NCI-H1694 treated with DMSO at 0.1 percent for 48 hours (cell line): ENCODE measurements around the gene WFIKKN1.
A peak's percentile ranks its signal among the peaks of the same experiment; 100 is the strongest.

ENCODE experiments used
- DNase-seq: peaks from one replicate; lab custom pipeline; 2025; lab: John Stamatoyannopoulos, UW

The WFIKKN1 gene

DNA sequence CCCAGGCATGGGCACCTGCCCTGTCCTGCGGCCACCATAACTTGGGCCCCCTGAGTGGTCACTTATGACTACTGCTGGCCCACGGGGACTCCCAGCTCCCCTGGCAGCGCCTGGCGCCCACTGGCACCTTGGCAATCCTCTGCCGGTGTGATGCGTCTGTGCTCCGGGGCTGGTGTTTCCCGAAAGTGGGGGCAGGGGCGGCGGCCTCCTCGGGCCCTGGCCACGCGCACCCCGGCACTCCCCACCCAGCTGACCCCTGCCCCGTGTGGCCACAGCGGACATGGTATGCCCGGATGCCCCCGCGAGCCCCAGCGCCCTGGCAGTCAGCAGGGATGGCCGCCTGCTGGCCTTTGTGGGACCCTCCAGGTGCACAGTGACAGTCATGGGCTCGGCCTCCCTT, 26.7 kb downstream of the WFIKKN1 start:
- DNase-seq: no peak

DNA sequence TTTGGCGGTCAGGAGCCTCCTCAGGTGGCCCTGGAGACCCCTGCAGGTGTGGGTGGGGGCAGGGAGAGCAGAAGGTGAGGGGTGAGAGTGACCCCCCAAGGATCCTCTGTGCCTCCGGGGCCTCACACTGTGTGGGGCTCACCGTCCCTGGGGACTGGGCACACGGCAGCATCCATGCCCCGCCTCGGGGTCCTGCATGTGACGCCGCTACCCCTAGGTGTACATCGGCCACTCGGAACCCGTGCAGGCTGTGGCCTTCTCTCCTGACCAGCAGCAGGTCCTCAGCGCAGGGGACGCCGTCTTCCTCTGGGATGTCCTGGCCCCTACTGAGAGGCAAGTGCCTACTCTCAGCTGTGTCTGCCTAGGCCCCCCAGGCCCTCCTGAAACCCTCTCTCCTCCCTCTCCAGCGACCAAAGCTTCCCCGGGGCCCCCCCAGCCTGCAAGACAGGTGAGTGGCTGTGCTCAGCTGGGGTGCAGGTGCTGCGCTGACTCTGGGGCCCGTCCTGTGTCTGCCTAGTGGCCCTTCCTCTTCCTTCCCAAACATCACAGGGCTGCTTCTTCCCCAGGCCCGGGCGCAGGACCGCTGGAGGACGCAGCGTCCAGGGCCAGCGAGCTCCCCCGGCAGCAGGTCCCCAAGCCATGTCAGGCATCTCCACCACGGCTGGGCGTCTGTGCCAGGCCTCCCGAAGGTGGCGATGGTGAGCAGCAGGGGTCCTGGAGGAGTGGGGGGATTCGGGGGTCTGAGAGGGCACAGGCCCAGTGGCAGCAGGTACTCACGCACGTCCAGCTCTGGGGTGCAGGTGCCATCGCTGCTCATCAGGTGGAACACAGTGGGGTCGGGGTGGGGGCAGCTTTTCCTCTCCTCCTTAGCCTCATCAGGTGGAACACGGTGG, 28.1 kb downstream of the WFIKKN1 start:
- DNase-seq: no peak

DNA sequence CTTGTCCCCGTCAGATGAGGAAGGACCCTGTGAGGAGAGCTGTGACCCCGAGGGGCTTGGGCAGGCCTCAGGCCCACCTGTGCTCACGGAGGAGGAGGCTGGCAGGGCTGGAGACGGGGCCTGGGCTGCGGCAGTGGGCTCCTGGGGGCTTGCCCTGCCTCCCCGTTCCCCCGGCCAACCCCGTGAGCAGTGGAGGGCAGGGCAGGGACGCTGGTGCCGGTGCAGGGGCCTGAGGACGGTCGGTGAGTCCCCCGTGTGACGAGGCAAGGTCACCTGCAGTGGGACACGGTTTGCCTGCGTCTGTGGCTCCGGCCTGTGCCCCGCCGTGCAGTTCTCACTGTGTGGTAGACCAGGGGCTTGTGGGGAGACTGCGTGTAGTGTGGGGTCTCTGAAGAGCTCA, 28.8 kb downstream of the WFIKKN1 start:
- no peak for DNase-seq

DNA sequence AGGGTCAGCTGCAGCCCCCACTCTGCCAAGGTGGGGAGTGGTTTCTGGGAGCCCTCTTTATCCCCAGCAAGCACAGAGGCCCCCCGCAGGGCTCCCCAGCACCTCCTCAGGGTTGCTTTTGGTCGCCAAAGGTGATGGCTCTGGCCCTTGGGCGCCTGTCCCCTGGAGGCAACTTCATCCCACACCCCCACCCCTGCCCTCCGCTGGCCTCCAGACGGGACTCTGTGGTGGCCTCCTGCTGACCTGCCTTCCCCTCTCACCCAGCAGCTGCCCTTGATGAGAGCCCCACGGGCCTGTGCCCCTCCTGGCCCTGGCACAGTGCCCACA, 29.3 kb downstream of the WFIKKN1 start:
- DNase-seq: no peak

DNA sequence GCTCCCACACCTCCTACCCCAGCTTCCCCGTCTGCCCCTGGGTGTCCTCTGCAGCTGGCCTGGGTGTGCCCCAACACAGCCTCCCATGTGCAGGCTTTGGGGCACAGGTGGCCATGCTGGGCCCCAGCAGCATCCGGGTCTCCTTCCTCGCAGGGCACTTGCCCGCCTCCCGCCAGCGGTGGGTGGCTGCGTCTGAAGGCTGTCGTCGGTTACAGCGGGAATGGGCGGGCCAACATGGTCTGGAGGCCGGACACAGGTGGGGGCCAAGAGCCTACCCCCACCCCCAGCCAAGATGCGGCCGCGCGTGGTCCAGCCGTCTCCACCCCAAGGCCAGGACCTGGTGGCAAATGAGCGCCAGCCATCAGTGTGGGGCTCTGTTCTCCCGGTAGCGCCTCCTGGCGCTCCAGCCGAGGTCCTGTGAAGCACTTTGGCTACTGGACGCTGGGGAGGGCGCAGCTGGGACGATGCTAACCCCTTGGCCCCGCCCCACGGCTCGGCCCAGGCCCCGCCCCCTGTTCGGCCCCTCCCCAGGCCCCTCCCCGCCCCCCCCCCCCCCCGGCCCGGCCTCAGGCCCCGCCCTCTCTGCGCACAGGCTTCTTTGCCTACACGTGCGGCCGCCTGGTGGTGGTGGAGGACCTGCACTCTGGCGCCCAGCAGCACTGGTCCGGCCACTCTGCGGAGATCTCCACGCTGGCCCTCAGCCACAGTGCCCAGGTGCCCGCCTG, 29.8 kb downstream of the WFIKKN1 start:
- no peak for DNase-seq

DNA sequence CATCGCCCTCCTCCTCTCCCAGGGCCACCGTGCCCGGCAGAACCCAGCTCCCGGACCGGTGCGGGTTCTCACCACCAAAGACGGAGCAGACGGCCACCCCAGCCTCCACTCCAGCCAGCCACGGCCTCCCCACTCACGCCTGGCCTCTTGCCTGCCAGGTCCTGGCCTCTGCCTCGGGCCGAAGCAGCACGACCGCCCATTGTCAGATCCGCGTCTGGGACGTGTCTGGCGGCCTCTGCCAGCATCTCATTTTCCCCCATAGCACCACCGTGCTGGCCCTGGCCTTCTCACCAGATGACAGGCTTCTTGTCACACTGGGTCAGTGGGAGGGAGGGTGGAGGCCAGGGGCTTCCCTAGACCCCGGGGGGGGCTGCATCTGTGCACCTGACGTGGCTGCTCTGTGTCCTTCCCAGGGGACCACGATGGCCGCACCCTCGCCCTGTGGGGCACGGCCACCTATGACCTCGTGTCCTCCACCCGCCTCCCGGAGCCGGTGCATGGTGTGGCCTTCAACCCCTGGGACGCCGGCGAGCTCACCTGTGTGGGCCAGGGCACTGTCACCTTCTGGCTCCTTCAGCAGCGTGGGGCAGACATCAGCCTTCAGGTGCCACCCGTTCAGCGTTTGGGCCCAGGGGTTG, 30.5 kb downstream of the WFIKKN1 start:
- no peak for DNase-seq

DNA sequence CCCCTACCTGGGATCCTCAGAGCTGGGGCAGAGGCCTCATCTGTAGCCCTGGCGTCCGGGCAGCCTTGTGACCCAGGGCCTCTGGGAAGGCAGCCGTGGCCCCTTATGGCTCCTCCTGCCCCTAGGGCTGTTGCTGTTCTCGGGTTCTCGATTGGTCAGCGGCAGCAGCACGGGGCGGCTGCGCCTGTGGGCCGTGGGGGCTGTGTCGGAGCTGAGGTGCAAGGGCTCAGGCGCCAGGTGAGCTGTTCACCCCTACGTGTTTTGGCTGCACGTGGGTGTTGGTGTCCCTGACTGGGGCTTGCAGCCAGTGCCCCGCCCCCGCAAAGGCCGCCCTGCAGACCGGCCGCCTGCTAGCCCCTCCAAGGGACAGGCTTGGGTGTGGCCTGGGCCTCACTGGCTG, 31.3 kb downstream of the WFIKKN1 start:
- DNase-seq: no peak

DNA sequence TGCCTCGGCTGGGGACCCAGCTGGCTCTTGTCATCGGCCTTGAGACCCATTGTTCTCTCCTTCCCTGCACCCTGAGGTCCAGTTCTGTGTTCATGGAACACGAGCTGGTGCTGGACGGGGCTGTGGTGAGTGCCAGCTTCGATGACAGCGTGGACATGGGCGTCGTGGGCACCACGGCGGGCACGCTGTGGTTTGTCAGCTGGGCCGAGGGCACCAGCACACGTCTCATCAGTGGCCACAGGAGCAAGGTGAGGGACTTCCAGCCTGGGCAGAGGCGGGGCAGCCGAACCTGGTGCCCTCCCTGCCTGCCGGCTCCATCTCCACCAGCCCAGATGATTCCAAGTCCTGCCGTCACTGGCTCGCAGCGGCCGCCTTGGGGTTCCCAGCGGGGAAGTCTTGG, 31.8 kb downstream of the WFIKKN1 start:
- no peak for DNase-seq

DNA sequence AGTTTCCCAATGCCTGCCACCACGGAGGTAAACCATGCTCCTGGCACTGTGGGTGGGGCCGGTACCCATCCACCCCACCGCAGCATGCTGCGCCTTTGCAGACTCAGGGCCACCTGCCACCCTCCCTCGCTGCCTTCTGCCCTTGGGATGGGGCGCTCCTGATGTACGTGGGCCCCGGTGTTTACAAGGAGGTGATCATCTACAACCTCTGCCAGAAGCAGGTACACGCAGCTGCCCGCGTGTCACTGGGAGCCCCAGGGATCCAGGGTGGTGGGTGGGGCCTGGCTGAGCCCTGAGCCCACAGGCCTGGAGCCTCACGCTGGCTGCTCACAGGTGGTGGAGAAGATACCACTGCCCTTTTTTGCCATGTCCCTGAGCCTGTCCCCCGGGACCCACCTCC, 35.8 kb downstream of the WFIKKN1 start:
- DNase-seq: no peak

DNA sequence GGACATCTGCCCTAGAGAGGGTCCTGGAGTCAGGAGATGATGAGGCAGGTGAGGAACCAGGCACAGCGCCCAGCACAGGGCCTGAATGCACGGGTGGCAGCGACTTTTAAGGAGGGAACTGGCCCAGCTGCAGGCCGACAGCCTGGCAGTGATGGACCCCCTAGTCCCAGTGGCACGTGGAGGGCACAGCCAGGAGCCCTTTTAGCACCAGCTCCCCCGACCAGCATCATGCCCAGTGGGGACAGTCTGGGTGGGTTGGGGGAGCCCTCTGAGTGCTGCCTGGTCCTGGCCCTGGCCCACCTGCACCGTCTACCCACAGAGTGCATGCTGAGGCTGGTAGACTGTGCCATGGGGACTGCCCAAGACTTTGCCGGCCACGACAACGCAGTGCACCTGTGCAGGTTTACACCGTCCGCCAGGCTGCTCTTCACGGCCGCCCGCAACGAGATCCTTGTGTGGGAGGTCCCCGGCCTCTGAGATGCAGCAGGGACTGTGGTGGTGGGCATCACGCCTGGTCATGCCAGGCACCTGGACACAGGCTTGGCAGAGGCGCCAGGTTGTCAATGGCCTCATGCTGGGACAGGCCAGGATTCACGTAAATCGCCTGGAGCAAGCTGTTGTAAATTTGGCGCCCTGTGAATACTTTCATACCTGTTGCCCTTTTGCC, 36.5 kb downstream of the WFIKKN1 start:
- no peak for DNase-seq

DNA sequence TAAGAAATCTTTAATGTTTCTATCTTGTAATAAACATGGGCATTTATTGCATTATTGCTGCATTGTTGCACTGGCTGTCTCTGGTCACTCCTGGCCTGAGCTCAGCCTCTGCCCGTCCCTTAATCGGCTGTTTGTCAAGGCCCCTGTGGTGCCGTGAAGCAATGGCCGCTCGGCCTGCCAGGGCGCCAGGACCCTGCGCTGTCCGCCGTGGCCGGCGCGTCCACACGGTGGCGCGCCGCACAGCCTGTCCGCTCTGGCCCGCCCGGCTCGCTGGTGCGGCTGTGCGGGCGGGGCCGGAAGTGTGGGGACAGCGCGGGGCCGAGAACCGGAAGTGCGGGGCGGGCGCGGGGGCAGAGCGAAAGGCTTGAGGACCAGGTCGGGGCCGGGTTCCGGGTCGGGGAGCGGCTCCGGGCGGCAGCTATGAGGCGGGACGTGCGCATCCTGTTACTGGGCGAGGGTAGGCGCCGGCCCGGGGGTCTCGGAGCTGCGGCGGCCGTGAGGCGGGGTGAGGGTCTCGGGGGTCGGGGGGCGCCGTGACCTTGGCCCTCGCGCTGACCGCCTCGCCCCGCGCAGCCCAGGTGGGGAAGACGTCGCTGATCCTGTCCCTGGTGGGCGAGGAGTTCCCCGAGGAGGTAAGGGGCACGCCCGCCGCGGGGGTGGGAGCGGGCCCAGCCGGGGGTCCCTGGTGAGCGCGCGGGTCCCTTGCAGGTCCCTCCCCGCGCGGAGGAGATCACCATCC, 37.2 kb downstream of the WFIKKN1 start, which contains the start of gene RHOT2:
TSS of gene RHOT2 (plus strand) at position 353 of the 739 bp plus-strand sequence. CDS start at position 421, 68 bp downstream.
- peak; percentile 41 for DNase-seq

DNA sequence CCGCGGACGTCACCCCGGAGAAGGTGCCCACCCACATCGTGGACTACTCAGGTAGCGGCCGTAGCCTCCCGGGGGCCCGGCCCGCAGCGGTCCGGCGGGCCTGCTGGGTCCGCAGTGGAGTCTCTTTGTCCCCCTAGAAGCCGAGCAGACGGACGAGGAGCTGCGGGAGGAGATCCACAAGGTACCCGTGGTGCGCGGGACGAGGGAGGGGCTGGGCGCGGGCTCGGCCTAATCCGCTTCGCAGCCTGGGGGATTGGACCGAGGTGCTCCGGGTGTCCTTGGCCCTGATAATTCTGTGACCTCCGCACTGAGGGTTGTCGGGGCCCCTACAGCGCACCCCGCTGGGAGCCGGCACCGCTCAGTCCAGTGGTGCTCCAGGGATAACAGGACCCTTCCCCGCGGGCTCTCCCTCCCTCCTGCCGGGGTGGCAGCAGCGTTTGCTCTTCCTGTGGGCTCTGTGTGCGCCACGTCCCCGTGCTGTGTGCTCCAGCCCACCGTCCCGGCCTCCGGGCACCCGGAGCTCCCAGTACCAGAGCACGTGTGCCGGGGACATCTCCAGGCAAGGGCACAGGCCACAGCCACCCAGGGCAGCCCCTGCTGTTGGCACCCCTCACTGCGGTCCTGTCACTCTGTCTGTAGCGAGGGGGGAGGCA, 37.9 kb downstream of the WFIKKN1 start:
- DNase-seq: no peak

DNA sequence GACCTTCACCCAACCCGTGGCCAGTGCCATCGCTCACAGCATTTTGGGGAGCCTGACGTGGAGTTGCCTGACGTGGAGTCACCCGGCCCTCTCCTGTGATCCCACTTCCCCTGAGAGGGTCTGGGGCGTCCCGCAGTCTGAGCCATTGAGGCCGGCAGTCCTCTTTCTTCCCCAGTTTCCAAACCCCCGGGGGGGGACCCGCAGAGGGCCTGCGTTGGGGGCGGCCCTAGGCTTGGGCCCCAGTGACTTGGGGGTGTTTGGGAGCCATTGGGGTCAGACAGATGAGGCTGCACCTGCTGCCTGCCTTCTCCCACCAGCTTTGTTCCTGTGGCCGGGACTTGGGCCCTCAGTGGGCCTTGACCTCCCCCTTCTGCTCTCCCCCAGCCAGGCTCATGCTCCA, 38.9 kb downstream of the WFIKKN1 start:
- no peak for DNase-seq

DNA sequence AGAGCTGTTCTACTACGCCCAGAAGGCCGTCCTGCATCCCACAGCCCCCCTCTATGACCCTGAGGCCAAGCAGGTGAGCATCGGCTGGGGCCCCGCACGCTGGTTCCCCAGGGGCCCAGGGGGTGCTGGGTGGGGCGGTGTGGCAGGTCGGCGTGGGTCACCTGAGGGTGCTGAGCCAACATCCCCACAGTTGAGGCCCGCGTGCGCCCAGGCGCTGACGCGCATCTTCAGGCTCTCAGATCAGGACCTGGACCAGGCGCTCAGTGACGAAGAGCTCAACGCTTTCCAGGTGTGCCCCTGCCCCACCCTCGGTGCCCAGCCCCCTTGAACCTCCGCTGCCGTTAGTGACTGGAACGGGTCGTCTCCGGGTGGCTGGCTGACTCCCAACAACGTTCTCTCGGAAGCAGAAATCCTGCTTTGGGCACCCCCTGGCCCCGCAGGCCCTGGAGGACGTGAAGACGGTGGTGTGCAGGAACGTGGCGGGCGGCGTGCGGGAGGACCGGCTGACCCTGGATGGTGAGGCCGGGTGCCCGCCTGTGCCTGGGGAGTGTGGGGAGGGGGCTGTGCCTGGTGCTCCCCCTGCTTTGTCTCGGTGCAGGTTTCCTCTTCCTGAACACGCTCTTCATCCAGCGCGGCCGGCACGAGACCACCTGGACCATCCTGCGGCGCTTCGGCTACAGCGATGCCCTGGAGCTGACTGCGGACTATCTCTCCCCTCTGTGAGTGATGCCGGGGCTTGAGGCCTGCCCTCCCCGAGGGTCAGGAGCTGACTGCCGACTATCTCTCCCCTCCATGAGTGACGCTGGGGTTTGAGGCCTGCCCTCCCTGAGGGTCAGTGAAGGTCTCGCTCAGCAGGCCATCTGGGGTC, 39.9 kb downstream of the WFIKKN1 start:
- DNase-seq: no peak

DNA sequence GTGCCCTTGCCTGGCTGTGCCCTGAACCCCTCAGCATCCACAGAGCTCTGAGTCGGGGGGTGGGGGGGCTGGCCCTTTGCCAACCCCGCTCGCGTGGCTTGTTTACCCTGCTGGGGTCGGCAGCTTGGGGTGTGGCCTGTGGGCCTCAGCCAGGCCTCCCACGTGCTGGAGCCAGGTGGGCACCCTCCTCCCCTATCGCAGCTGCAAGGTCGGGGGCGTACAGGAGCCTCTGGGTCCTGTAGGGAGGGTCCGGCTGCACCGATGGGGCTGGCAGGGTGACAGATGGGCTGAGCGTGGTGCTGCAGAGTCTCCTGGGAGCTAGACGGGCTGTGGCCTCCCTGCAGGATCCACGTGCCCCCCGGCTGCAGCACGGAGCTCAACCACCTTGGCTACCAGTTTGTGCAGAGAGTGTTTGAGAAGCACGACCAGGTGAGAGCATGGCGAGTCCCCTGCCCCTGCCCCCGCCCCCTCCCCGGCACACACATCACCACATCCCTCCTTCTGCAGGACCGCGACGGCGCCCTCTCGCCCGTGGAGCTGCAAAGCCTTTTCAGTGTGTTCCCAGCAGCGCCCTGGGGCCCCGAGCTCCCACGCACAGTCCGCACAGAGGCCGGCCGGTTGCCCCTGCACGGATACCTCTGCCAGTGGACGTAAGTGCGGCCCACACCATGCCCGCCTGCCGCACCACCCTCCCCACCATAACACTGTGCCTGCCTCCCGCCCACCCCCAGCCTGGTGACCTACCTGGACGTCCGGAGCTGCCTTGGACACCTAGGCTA, 40.8 kb downstream of the WFIKKN1 start:
- no peak for DNase-seq

DNA sequence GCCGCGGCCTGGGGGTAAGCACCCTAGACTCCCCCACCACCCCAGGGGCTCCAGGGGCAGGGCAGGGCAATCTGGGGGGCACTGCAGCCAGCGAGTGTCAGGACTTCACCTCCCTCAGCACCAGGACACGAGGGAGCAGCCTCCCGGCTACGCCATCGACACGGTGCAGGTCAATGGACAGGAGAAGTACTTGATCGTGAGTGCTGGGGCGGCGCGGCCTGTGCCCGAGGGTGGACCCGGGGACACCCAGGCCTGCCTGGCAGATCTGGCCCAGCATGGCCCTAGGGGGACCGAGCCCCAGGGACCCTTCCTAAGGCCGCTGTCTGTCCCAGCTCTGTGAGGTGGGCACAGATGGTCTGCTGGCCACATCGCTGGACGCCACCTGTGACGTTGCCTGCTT, 41.6 kb downstream of the WFIKKN1 start:
- DNase-seq: no peak

DNA sequence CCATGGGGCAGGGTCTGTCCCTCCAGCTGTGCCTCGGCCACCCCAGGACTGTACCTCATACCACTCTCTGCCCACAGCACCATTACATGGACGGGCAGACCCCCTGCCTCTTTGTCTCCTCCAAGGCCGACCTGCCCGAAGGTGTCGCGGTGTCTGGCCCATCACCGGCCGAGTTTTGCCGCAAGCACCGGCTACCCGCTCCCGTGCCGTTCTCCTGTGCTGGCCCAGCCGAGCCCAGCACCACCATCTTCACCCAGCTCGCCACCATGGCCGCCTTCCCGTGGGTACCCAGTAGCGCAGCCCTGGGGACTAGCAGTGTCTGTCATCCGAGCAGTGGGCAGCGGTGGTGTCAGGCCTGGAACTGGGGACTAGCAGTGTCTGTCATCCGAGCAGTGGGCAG, 42.1 kb downstream of the WFIKKN1 start:
- no peak for DNase-seq

DNA sequence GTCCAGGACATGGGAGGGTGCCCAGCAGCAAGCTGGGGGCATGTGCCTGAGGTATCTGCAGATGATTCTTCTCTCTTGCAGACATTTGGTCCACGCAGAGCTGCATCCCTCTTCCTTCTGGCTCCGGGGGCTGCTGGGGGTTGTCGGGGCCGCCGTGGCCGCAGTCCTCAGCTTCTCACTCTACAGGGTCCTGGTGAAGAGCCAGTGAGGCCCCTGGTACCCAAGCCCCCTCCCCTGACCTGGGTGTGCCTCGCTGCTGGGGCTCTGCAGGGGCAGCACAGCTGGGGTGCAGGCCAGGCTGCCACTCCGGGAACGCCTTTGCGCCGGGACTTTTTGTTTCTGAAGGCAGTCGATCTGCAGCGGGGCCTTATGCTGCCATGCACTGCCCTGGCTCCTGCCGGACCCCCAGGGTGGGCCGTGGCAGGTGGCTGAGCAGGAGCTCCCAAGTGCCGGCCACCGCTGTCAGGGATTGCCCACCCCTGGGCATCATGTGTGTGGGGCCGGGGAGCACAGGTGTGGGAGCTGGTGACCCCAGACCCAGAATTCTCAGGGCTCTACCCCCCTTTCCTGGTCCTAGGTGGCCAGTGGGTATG, 42.7 kb downstream of the WFIKKN1 start:
- DNase-seq: no peak
